ENCODE results near the gene PTPRN2.
"Not testable (repeated sequence)": the region's sequence is repeated elsewhere in the genome, so short reads cannot be mapped to it uniquely, and the experiment has no call there.

PTPRN2 gene

GRCh38 chr7:157509226-157509625, 1078.4 kb downstream of the PTPRN2 start:
- DNase-seq (ENCODE audit: low read depth in 1 of 2, low spot score in 1 of 2), result no peak

DNA sequence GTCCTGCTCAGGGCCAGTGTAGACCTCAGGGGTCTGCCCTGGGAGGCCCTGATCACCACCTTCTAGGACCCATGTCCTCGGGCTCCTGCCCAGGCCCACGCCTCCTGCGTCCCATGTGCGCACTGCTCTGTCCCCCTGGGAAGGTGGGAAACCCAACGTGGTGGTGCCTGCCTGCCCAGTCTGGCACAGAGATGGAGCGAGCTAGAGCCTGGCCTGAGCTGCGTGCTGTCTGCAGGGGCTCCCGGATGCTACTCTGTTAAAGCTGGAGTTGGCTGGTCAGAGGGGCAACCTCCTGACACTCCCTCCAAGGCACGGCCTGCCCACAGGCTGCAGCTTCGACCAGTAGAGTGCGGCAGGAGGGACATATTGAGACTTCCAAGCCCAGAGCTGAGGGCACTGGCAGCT, 1079.1 kb downstream of the PTPRN2 start:
- no peak for DNase-seq (ENCODE audit: low read depth in 1 of 2, low spot score in 1 of 2)

- DNase-seq (ENCODE audit: low read depth in 1 of 2, low spot score in 1 of 2), result no peak
Observed at GRCh38 chr7:157507987-157508386, 1079.6 kb downstream of the PTPRN2 start.

- no peak for DNase-seq (ENCODE audit: low read depth in 1 of 2, low spot score in 1 of 2)
Observed at GRCh38 chr7:157506268-157506667, 1081.4 kb downstream of the PTPRN2 start.

- DNase-seq (ENCODE audit: low read depth in 1 of 2, low spot score in 1 of 2), result no peak
Observed at GRCh38 chr7:157505646-157506045, 1082.0 kb downstream of the PTPRN2 start.

- DNase-seq (ENCODE audit: low read depth in 1 of 2, low spot score in 1 of 2), result no peak
Observed at GRCh38 chr7:157503229-157503628, 1084.4 kb downstream of the PTPRN2 start.

GRCh38 chr7:157502701-157503111, 1084.9 kb downstream of the PTPRN2 start:
- peak; percentile 39 to 40 for DNase-seq (ENCODE audit: low read depth in 1 of 2, low spot score in 1 of 2)

DNA sequence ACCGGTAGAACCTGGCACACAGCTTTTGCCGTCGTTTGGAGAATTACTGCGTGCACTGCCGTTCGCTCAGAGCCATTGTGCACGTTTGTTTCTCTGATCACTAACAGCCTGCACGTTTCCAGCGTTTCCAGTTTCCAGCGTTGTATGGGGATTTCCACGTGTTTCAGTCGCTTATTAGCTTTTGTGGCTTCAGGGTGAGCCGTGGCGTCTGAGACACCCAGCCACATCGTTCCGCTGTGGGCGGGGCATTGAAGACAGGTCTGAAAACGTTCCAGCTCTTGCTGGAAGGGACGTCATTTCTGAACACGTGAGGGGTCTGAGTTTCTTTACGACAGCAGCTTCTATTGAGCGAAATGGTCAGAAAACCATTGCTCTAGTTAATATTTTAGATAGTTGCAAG, 1086.0 kb downstream of the PTPRN2 start:
- no peak for DNase-seq (ENCODE audit: low read depth in 1 of 2, low spot score in 1 of 2)

DNA sequence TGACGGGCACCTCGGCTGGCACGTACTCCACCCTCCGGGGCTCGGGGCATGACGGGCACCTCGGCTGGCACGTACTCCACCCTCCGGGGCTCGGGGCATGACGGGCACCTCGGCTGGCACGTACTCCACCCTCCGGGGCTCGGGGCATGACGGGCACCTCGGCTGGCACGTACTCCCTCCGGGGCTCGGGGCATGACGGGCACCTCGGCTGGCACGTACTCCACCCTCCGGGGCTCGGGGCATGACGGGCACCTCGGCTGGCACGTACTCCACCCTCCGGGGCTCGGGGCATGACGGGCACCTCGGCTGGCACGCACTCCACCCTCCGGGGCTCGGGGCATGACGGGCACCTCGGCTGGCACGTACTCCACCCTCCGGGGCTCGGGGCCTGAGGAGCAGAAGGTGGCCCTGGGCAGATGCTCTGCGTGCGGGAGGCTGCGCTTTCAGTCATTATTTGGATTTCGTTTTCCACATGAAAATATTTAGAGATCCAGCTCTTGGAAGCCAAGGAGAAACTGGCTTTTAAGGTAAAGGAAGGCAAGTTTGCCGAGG, 1086.6 kb downstream of the PTPRN2 start:
- not testable (repeated sequence) for DNase-seq (ENCODE audit: low read depth in 1 of 2, low spot score in 1 of 2)

GRCh38 chr7:157500171-157500960, 1087.3 kb downstream of the PTPRN2 start:
- no peak for DNase-seq (ENCODE audit: low read depth in 1 of 2, low spot score in 1 of 2)

DNA sequence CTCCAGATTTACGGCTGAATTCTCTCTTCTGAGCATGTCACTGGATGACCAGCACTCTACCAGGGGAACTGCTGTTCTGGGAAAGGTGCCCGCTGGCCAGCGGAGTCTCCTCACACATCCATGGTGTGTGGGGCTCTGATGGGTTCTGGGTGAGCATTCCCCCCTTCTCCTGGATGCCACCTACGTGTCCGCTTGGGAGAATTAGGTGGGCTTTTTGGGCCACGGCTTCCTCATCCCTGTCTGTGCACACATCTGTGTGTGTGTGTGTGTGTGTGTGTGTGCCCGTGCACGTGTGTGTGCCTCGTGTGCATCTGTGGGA, 1087.8 kb downstream of the PTPRN2 start:
- DNase-seq (ENCODE audit: low read depth in 1 of 2, low spot score in 1 of 2), result no peak

- DNase-seq (ENCODE audit: low read depth in 1 of 2, low spot score in 1 of 2), result no peak
Observed at GRCh38 chr7:157499121-157499834, 1088.3 kb downstream of the PTPRN2 start.

DNA sequence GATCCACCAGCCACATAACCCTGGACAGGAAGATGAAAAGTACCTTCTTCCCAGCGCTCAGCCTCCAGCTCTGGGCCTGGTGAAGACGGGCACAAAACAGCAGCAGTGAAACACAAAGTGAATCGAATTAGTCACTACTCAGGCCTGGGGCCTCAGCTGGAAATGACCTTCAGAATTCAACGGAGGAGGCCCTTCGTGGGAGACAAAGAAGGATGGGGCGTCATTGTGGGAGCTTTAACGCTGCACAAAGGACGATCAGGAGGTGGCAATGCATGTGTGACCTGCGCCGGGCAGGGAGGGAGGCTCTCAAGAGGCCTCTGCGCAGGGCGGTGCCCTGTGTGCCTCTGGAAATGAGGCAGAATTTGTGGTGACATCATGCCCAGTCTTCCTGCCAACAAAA, 1089.0 kb downstream of the PTPRN2 start:
- no peak for DNase-seq (ENCODE audit: low read depth in 1 of 2, low spot score in 1 of 2)

GRCh38 chr7:157497744-157498651, 1089.6 kb downstream of the PTPRN2 start:
- no peak for DNase-seq (ENCODE audit: low read depth in 1 of 2, low spot score in 1 of 2)

GRCh38 chr7:157497367-157497743, 1090.3 kb downstream of the PTPRN2 start:
- DNase-seq (ENCODE audit: low read depth in 1 of 2, low spot score in 1 of 2), result no peak

DNA sequence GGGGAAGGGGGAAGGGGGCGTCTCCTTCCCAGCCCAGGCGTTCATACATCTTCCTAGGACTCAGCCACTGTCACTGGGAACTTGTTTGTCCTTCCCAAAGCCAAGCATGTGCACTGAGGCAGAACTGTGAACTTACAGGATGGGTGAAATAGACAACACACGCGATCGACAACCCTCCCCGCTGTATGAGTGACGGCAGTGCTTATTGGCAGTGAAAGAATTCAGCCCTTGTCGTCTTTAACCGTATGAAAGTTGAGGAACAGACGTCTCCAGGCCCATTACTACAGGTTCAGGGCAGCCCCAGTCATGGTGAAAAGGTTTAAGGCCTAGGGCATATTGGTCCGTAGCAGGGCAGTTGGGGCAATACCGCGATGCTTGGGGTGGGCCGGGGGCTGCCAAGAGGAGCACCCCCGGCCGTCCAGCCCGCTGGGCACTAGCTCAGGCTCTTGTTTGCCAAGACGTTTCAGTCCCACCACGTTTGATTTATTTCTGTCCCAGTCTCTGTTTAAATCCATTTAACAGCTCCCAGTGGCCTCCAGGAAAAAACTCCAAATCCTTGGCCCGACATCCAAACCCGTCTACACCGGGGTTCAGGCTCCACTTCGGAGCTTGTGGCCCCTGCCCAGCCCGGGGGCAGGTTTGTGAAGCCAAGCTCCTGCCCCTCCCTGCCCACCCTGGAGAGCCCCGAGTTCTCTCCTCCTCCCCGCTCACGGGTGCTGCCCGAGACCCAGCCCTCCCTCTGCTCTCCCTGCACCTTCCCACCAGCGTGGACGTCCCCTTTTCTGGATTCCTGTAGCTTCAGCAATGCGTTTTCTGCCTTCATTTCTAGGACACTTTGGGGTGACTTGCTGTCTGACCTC, 1091.0 kb downstream of the PTPRN2 start:
- no peak for DNase-seq (ENCODE audit: low read depth in 1 of 2, low spot score in 1 of 2)

DNA sequence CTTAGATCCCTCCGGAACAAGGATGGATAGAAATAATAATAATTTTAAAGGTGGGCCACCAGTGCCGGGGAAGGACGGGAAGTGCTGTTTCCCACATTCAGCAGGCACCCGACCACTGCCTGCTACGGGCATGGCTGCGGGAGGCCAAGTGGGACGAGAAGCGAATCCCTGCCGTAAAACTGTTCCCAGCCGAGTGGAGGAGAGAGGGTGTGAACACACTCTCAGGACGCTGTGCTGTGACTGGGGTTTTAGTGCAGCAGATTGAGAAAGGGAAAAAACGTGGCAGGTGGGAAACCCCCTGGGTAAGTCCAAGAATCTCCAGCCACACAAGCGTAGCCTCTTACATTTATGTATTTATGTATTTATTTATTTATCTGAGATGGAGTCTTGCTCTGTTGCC, 1092.0 kb downstream of the PTPRN2 start:
- DNase-seq (ENCODE audit: low read depth in 1 of 2, low spot score in 1 of 2), result no peak

- DNase-seq (ENCODE audit: low read depth in 1 of 2, low spot score in 1 of 2), result no peak
Observed at GRCh38 chr7:157495177-157495553, 1092.5 kb downstream of the PTPRN2 start.

- DNase-seq (ENCODE audit: low read depth in 1 of 2, low spot score in 1 of 2), result no peak
Observed at GRCh38 chr7:157494506-157495176, 1093.0 kb downstream of the PTPRN2 start.

- no peak for DNase-seq (ENCODE audit: low read depth in 1 of 2, low spot score in 1 of 2)
Observed at GRCh38 chr7:157493776-157494175, 1093.8 kb downstream of the PTPRN2 start.
